ENCODE data around the gene MAPK7. TPM values are rescaled to one million over a fixed set of nuclear protein-coding genes. Genes with fewer than 3 reads are reported as not detected.

MAPK7 gene
- total and polyA plus RNA-seq, 9 of the 15 experiments (the other 6 are each of a cell fraction or from before 2014, with no cell fraction given), result 0.46 to 7.5 (median 2.5) TPM

GRCh38 chr17:19365499-19365817, 12.8 kb upstream of the MAPK7 start:
- intact Hi-C loops (cut with micrococcal nuclease), result no loop called here
- ATAC-seq (no peak), FAIRE-seq (no peak), DNase-seq (ENCODE audit: extremely low read depth in 1 of 4, low spot score in 3 of 4) (no peak)
- no peaks in the 10 kb centered on the region for H3K9me3 ChIP-seq (replicated peaks; ENCODE audit: control insufficient read depth, insufficient read depth, low read depth, low read length)
- H3K27ac ChIP-seq (ENCODE audit: extremely low read depth, low read depth, low read length), result no peak overlapping the region
- no peak overlapping the region for H3K9ac ChIP-seq (ENCODE audit: insufficient read depth in 1 of 2, low read depth in 2 of 2, low read length in 2 of 2)
- WGBS (ENCODE audit: insufficient coverage, low coverage, missing lambda C conversion rate), result 25% methylated on average over 2 of the region's 4 CpGs
- H4K20me1 ChIP-seq (replicated peaks; ENCODE audit: control insufficient read depth, insufficient read depth, low read length), result no peaks in the 10 kb centered on the region
- in situ Hi-C loops (cut with MboI), result loop anchor here (10.0 kb wide), 1 partner anchor 399 kb away; no protein-coding TSS in a partner anchor
- H3K4me3 ChIP-seq, result no peak overlapping the region
- ChIA-PET POLR2A (interaction anchor here (1.1 to 2.4 kb wide), 2 partner anchors 11 to 12 kb away, joined by 3 to 9 read pairs; partner anchors contain the start of gene MAPK7), CTCF (ENCODE audit: low intra/inter-chr PET ratio) (interaction anchor here (1.1 kb wide), 1 partner anchor 82 kb away, joined by 4 read pairs; no protein-coding TSS in a partner anchor)
- no peak overlapping the region for H2AFZ ChIP-seq (ENCODE audit: low read depth, low read length)
- no peaks in the 10 kb centered on the region for H3K9me1 ChIP-seq (ENCODE audit: control insufficient read depth, insufficient read depth, low read length)
- peaks cover 6 to 26% of the 10 kb centered on the region in 2 experiments; a peak in 4 of 5 replicates for H3K4me1 ChIP-seq (replicated peaks in 1 of 2; ENCODE audit: control insufficient read depth in 2 of 2, insufficient read depth in 2 of 2, low read length in 2 of 2)
- H3K4me2 ChIP-seq (ENCODE audit: insufficient read depth, low read length), result no peak overlapping the region
- H3K36me3 ChIP-seq (ENCODE audit: control insufficient read depth, insufficient read depth, low read length), result no peaks in the 10 kb centered on the region
- no TSS peak for BruUV-seq (replicated peaks)
- peaks cover 9% of the 10 kb centered on the region; the same call in 2 of the 3 replicates for H3K79me2 ChIP-seq (ENCODE audit: control insufficient read depth, insufficient read depth, low read length)
- H3K27me3 ChIP-seq (ENCODE audit: control insufficient read depth in 2 of 2, insufficient read depth in 2 of 2, low read length in 2 of 2), result no peaks in the 10 kb centered on the region
- TF ChIP-seq, protein P1, sequence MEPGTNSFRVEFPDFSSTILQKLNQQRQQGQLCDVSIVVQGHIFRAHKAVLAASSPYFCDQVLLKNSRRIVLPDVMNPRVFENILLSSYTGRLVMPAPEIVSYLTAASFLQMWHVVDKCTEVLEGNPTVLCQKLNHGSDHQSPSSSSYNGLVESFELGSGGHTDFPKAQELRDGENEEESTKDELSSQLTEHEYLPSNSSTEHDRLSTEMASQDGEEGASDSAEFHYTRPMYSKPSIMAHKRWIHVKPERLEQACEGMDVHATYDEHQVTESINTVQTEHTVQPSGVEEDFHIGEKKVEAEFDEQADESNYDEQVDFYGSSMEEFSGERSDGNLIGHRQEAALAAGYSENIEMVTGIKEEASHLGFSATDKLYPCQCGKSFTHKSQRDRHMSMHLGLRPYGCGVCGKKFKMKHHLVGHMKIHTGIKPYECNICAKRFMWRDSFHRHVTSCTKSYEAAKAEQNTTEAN (CRISPR knock-in tag; IDR thresholded peaks at IDR 0.05), result no peak
- TF ChIP-seq RHOXF2B (CRISPR knock-in tag; conservative IDR thresholded peaks at IDR 0.05), result no peak
- no peak for TF ChIP-seq PBX2 (CRISPR knock-in tag; IDR thresholded peaks at IDR 0.05; ENCODE audit: low read depth)
- no peak for TF ChIP-seq PBX2 (tag; conservative IDR thresholded peaks at IDR 0.05; ENCODE audit: low read depth)
- TF ChIP-seq ZFP91 (CRISPR knock-in tag; IDR thresholded peaks at IDR 0.05), result no peak
- TF ChIP-seq CSDE1 (IDR thresholded peaks at IDR 0.05), result no peak

Measured in K562 (cell line).